ENCODE data around the gene WWOX.

- TF ChIP-seq RAD21 (IDR thresholded peaks at IDR 0.05 in 1 of 2, conservative IDR thresholded peaks at IDR 0.05 in 1 of 2; ENCODE audit: low read depth in 2 of 2, low read length in 2 of 2): no peak
- no peak for TF ChIP-seq TAF1 (IDR thresholded peaks at IDR 0.05; ENCODE audit: low read depth, low read length)
Observed at GRCh38 chr16:78324649-78325285, 225.3 kb downstream of the WWOX start.

All from H1 (cell line).